Caco-2 (cell line): ENCODE measurements around the gene RARRES1. TPM values are rescaled to one million over a fixed set of nuclear protein-coding genes. Genes with fewer than 3 reads are reported as not detected.

Source experiments
- BruUV-seq: library from RNA; stranded (reverse); fragments of 400-500 nt; replicated peaks from 2 replicates; lab custom pipeline; 2021; lab: Mats Ljungman, UMichigan
- CTCF ChIA-PET: fragments of 300-600 bp; sonication (Branson Sonifier 250); formaldehyde crosslinking; loops from one replicate; lab custom pipeline; 2022; ENCODE audit warnings: antibody characterized with exemption; lab: Charles Lee
- POLR2A ChIA-PET: fragments of 300-600 bp; sonication (Branson Sonifier 250); formaldehyde crosslinking; loops from one replicate; lab custom pipeline; 2022; ENCODE audit warnings: antibody characterized with exemption; lab: Charles Lee
- DNase-seq, 2 experiments: peaks; one replicate each; pipeline versions ENCODE4 v3.0.0 to v3.0.0-alpha.2; 2020 to 2022
- H3K27me3 ChIP-seq: replicated peaks from 2 replicates; pipeline ENCODE4 v1.6.0; 2011; ENCODE audit warnings: low read length; ENCODE audit not compliant: control insufficient read depth, insufficient read depth
- H3K36me3 ChIP-seq: 2 replicates; pipeline ENCODE4 v1.5.1; 2011; ENCODE audit warnings: low read length; ENCODE audit not compliant: control insufficient read depth, insufficient read depth
- H3K4me1 ChIP-seq: fragments of 250-450 bp; sonication (Bioruptor Pico); 2 replicates; pipeline ENCODE4 v1.5.1; 2020; ENCODE audit warnings: mild to moderate bottlenecking
- H3K4me3 ChIP-seq: 2 replicates; pipeline ENCODE4 v1.5.1; 2011; ENCODE audit warnings: low read depth, mild to moderate bottlenecking, control low read depth, low read length
- H3K9me3 ChIP-seq: fragments of 250-450 bp; sonication (Bioruptor Pico); 2 replicates; pipeline ENCODE4 v1.5.1; 2020; ENCODE audit warnings: mild to moderate bottlenecking, moderate library complexity
- H3K27ac Mint-ChIP-seq: one replicate; pipeline ENCODE4 v1.8.0; 2022; ENCODE audit warnings: mixed read lengths; ENCODE audit not compliant: unreplicated experiment
- H3K27me3 Mint-ChIP-seq: one replicate; pipeline ENCODE4 v1.8.0; 2022; ENCODE audit warnings: mixed read lengths; ENCODE audit not compliant: insufficient read depth, unreplicated experiment
- H3K36me3 Mint-ChIP-seq: one replicate; pipeline ENCODE4 v1.8.0; 2022; ENCODE audit warnings: mild to moderate bottlenecking, mixed read lengths; ENCODE audit not compliant: insufficient read depth, unreplicated experiment
- H3K4me1 Mint-ChIP-seq: one replicate; pipeline ENCODE4 v1.8.0; 2022; ENCODE audit warnings: low read depth, mixed read lengths; ENCODE audit not compliant: unreplicated experiment
- H3K4me3 Mint-ChIP-seq: one replicate; pipeline ENCODE4 v1.8.0; 2022; ENCODE audit warnings: mild to moderate bottlenecking, moderate library complexity, mixed read lengths; ENCODE audit not compliant: unreplicated experiment
- H3K9me3 Mint-ChIP-seq: one replicate; pipeline ENCODE4 v1.8.0; 2022; ENCODE audit warnings: mixed read lengths; ENCODE audit not compliant: unreplicated experiment
- intact Hi-C: fragments of 100-400 bp; cut with micrococcal nuclease; formaldehyde crosslinking; loops from one replicate; pipeline ENCODE4 v1.10.0; 2022; ENCODE audit not compliant: unreplicated experiment
- total RNA-seq: library from RNA; stranded (reverse); gene quantifications from 2 replicates; pipeline ENCODE4 v1.2.3, GENCODE V29; 2022
- TF ChIP-seq, protein P1 (sequence below), 2 experiments: fragments of 200-600 bp in 1 of 2; IDR thresholded peaks; 1 replicate in 1 of 2; 2 replicates in 1 of 2; pipeline versions ENCODE4 v1.5.1 to v1.8.0; 2011 to 2022; ENCODE audit warnings: antibody characterized with exemption in 1 of 2, control low read depth in 1 of 2, inconsistent platforms in 1 of 2, low read depth in 1 of 2, low read length in 1 of 2, mild to moderate bottlenecking in 1 of 2, moderate library complexity in 1 of 2; ENCODE audit not compliant: insufficient read depth in 1 of 2, severe bottlenecking in 1 of 2, unreplicated experiment in 1 of 2

The RARRES1 gene
- total RNA-seq, 1 experiment from 2014 or later, result 9.0 TPM

DNA sequence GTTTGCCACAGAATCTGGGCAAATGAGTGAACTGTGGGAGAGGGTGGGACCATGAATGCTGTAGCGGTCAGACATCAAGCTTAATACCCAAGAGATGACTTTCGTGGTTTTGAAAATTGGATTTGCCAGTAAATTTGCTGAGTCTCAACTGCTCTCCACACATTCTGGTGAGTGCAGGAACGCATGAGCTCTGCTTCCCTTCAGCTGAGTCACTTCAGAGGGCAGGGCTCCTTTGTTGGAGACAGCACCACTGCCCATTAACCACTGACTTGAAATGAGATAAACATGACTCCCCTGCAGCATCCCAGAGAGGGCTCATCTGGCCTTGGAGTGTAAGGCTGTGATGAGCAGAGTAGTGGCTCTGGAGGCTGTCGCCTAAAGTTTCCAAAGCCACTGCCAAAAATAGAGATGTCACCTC is 22.6 kb downstream of the RARRES1 start:
- no peaks in the 10 kb centered on the region; the same call in 1 of the 2 replicates for H3K36me3 ChIP-seq
- no peaks in the 10 kb centered on the region for H3K4me1 ChIP-seq
- no peak overlapping the region for H3K4me3 Mint-ChIP-seq
- no peak for DNase-seq
- H3K27ac Mint-ChIP-seq, result no peak overlapping the region
- no peaks in the 10 kb centered on the region for H3K27me3 Mint-ChIP-seq
- no peaks in the 10 kb centered on the region for H3K9me3 ChIP-seq
- BruUV-seq, result no TSS peak
- CTCF ChIA-PET, result no interaction called here
- no peaks in the 10 kb centered on the region for H3K27me3 ChIP-seq
- POLR2A ChIA-PET, result no interaction called here
- TF ChIP-seq, protein P1, sequence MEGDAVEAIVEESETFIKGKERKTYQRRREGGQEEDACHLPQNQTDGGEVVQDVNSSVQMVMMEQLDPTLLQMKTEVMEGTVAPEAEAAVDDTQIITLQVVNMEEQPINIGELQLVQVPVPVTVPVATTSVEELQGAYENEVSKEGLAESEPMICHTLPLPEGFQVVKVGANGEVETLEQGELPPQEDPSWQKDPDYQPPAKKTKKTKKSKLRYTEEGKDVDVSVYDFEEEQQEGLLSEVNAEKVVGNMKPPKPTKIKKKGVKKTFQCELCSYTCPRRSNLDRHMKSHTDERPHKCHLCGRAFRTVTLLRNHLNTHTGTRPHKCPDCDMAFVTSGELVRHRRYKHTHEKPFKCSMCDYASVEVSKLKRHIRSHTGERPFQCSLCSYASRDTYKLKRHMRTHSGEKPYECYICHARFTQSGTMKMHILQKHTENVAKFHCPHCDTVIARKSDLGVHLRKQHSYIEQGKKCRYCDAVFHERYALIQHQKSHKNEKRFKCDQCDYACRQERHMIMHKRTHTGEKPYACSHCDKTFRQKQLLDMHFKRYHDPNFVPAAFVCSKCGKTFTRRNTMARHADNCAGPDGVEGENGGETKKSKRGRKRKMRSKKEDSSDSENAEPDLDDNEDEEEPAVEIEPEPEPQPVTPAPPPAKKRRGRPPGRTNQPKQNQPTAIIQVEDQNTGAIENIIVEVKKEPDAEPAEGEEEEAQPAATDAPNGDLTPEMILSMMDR (IDR thresholded peaks at IDR 0.05; ENCODE audit: insufficient read depth in 1 of 2, low read depth in 1 of 2, low read length in 1 of 2, severe bottlenecking in 1 of 2, unreplicated experiment in 1 of 2), result no peak
- peaks cover 22% of the 10 kb centered on the region for H3K36me3 Mint-ChIP-seq
- no peaks in the 10 kb centered on the region for H3K9me3 Mint-ChIP-seq
- intact Hi-C loops, result no loop called here
- no peaks in the 10 kb centered on the region for H3K4me1 Mint-ChIP-seq
- no peak overlapping the region for H3K4me3 ChIP-seq

DNA sequence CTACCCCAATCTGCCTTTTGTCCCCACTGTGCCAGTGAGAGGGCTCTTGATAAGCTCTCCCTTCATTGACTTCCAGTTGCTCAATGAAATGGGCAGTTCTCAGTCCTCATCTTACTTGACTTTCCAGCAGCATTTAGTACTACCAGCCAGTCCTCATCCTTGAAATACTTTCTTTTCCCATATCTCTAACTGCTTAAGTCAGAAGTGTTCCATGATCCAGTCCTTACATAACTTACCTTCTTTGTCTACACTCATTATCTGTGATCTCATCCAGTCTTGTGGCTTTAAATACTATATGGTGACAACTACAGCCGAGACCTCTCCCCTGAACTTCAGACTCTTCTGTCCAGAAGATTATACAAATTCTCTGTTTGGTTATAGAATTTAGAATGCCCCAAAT is 28.7 kb downstream of the RARRES1 start:
- DNase-seq, result no peak
- Mint-ChIP-seq H3K36me3 (peaks cover 4% of the 10 kb centered on the region), H3K27me3 (no peaks in the 10 kb centered on the region), H3K4me1 (no peaks in the 10 kb centered on the region), H3K27ac (no peak overlapping the region), H3K9me3 (no peaks in the 10 kb centered on the region), H3K4me3 (no peak overlapping the region)
- POLR2A ChIA-PET, result no interaction called here
- H3K9me3 ChIP-seq, result no peaks in the 10 kb centered on the region
- no peaks in the 10 kb centered on the region for H3K27me3 ChIP-seq
- TF ChIP-seq, protein P1 (IDR thresholded peaks at IDR 0.05; ENCODE audit: insufficient read depth in 1 of 2, low read depth in 1 of 2, low read length in 1 of 2, severe bottlenecking in 1 of 2, unreplicated experiment in 1 of 2), result no peak
- H3K36me3 ChIP-seq, result no peaks in the 10 kb centered on the region; the same call in 1 of the 2 replicates
- intact Hi-C loops, result no loop called here
- CTCF ChIA-PET, result no interaction called here
- no TSS peak for BruUV-seq
- H3K4me1 ChIP-seq, result no peaks in the 10 kb centered on the region
- H3K4me3 ChIP-seq, result no peak overlapping the region

DNA sequence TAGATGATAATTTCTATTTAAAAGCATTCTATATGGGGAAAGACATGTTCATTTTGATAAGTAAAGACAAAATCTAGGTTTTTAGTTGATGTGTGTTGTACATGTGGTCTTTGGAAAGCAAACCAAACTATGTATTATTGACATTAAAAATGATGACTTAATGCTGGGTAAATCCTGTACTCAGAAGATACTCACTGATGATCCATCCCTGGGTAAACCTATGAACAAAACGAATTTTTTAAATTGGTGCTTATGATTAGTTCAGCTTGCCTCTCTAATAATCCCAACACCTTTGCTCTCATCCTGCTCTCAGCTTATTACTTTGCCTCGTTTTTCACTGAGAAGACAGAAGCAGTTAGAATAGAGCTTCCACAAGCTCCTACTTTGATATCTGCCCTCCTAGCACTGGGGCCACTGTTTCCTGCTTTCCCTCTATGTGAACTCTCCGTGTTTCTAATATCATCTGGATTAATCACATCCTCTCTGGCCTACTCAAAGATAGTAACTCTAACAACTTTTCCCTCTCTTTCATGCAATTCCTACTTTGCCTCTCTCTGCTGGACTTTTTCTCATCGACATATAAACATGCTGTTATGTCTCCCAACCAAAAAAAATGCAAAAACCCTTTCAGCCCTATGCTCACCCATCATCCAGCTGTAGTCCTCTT is 29.3 kb downstream of the RARRES1 start:
- POLR2A ChIA-PET, result no interaction called here
- peaks cover 4% of the 10 kb centered on the region for H3K36me3 Mint-ChIP-seq
- H3K27me3 Mint-ChIP-seq, result no peaks in the 10 kb centered on the region
- Histone ChIP-seq H3K4me3 (no peak overlapping the region), H3K4me1 (no peaks in the 10 kb centered on the region), H3K27me3 (no peaks in the 10 kb centered on the region), H3K36me3 (no peaks in the 10 kb centered on the region; the same call in 1 of the 2 replicates), H3K9me3 (no peaks in the 10 kb centered on the region)
- TF ChIP-seq, protein P1 (IDR thresholded peaks at IDR 0.05; ENCODE audit: insufficient read depth in 1 of 2, low read depth in 1 of 2, low read length in 1 of 2, severe bottlenecking in 1 of 2, unreplicated experiment in 1 of 2), result no peak
- no peak for DNase-seq
- H3K9me3 Mint-ChIP-seq, result no peaks in the 10 kb centered on the region
- no peak overlapping the region for H3K27ac Mint-ChIP-seq
- no peak overlapping the region for H3K4me3 Mint-ChIP-seq
- CTCF ChIA-PET, result no interaction called here
- intact Hi-C loops, result no loop called here
- no TSS peak for BruUV-seq
- H3K4me1 Mint-ChIP-seq, result no peaks in the 10 kb centered on the region
